GM18519 (cell line): ENCODE data around the gene PLD2.
"Not testable (repeated sequence)": the region's sequence is repeated elsewhere in the genome, so short reads cannot be mapped to it uniquely, and the experiment has no call there.

Source experiments
- ATAC-seq: cut with Tn5 transposase; IDR thresholded peaks from one replicate; pipeline ENCODE4 v1.9.1; 2021; ENCODE audit warnings: mild to moderate bottlenecking, moderate library complexity; ENCODE audit not compliant: unreplicated experiment, low FRiP score

PLD2 gene

DNA sequence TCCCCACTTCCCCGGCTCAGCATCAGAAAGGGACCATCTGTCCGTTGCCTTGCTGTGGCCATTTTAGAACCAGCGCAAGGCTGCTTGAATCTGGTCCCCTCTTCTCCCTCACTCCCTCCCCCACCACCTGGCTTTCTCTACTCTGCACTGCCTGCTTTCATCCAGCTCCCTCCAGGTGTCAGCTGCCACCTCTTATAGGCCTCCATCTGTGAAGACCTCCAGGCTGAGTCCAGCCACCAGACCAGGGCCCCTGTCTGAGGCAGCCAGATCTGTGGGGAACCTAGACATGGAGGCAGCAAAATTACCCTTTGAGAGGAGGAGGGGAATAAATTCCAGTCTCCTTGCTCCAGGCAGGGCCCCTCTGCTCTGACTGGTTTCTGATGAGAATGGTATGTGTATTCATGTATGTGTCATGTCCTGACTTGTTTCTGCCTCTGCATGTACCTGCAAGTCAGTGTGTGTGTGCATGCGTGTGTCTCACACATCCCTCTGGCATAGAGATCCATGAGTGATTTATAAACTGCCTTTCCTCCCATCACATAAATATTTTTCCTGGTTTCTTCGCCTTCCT lies 47.2 kb downstream of the PLD2 start:
- no peak for ATAC-seq

DNA sequence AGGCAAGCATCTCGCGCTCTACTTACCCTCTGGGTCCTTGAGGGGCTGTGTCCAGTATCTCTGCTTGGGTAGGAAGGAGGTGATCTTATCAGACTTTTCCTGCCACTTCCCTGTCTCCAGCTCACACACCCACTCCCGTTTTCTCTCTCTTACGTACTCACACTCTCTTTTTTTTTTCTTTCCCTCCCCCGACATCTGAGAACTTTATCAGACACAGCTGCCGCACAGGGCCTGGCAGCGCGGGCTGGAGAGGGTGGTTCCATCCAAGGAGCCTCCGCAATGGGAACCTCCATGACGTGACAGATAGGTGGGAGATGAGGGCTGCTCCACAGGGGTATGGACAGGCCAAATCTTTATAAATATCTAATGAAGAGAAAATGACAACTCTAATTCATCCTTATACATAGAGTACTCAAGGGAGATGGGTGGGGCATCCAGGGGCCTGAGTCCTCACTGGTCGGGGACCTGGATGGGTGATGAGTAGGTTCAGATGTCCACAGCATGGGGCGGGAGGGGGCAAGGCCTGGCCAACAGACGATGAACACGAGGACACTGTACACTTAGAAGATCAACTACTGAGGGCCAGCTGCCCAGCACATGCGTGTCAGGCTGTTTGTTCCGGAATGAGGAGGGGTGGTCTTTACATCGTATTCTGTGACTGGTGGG lies 49.5 kb downstream of the PLD2 start:
- no peak for ATAC-seq

DNA sequence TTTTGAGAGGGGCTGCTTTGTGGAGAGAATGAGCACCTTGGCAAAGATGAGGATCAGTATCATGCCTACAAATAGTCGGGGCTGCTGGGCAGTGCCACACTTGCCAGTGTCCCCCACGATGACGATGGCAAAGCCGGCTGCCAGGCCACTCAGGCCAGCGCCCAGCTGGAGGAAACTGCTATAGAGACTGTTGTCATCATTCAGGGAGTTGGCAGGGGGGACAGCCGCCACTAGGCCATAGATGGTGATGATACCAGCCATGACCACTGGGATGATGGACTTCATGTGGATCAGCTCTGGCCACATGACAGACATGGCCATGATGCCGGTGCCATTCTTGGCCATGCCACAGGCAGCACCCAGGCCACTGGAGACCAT lies 50.0 kb downstream of the PLD2 start:
- ATAC-seq = no peak

DNA sequence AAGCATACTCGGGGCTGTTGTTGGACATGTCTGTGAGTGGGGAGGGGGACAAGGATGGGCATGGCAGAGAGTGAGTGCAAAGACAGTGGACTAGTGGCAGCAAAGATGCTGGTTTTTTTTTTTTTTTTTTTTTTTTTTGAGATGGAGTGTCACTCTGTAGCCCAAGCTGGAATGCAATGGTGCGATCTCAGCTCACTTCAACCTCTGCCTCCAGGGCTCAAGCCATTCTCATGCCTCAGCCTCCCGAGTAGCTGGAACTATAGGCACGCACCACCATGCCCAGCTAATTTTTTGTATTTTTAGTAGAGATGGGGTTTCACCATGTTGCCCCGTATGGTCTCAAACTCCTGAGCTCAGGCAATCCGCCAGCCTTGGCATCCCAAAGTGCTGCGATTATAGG lies 50.4 kb downstream of the PLD2 start:
- ATAC-seq = not testable (repeated sequence)

DNA sequence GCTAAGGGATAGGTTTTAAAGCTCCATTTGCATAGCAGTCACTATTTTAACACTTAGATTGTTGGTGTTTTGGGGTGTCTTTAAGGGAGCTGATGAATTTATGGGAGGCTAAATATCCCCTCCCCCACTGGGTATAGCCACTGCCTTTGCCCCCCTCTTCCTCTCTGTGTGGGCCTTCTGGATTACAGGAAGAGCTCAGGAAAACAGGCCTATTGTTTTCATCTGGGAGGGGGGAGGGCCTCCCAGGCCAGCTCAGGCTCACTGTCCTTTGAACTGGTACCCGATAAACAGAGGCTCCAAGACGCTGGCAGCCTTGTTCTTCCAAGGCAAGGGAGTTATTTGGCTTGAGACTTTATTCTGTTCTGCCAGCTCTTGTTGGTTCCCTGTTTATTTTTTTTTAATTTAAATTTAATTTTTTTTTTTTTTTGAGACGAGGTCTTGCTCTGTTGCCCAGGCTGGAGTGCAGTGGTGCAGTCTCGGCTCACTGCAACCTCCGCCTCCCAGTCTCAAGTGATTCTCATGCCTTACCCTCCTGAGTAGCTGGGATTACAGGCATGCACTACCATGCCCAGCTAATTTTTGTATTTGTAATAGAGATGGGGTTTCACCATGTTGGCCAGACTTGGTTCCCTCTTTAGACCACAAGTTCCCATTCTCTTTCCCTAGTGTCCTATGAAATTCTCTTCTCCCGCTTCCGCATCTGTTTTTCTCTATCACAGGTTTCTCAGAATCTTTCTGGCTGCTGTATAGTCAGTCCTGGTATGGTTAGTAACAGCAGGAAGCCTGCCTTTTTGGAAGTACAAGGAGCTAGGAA lies 51.3 kb downstream of the PLD2 start:
- no peak for ATAC-seq

DNA sequence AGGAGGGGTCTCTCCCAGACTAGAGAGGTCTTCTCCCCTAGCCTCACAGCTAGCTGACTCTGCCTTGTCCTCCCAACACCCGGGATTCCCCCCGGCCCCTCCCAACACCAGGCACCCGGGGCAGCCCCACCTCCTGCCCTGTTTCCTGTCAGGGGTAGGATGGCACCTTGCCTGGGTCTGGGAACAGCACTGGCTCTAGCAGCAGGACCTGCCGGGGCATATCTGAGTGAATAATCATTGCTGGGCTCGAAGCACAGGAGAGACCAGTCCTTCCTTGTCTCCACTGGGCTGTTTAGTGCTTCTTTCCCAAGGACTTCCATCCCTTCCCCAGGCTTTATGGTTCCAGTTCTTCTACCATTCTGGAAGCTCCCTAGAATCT lies 51.9 kb downstream of the PLD2 start:
- ATAC-seq = no peak

DNA sequence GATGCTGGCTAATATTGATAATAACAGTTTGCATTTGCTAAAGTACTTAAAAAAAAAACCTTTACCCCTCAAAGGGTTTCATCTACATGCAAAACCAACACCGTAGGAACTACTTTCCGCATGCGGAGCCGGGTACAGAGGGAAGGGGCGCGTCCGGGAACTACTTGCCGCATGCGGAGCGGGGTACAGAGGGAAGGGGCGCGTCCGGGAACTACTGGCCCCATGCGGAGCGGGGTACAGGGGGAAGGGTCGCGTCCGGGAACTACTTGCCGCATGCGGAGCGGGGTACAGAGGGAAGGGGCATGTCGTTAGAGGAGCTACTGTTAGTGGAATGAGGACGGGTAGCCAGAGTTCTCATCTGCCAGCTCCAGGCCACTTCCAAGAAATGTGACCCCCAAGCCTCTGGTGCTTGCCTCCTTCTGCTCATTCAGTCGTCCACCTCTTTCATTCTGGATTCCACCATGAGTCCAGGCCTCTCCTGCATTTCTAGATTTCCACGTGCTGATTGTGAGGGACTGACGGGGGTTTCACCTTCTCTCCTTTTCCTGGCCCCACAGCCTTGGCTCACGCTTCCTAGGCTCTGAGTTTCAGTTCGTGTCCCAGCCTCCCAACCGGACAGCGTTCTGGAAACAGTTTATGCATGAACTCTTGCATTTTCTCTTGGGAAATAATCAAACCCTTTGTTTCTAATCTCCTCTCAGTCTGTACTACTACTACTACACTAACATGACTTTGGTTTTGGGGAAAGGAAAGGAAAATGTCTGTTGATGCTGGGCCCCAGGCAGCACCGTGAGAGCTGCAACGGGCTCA lies 53.1 kb downstream of the PLD2 start:
- ATAC-seq = no peak

DNA sequence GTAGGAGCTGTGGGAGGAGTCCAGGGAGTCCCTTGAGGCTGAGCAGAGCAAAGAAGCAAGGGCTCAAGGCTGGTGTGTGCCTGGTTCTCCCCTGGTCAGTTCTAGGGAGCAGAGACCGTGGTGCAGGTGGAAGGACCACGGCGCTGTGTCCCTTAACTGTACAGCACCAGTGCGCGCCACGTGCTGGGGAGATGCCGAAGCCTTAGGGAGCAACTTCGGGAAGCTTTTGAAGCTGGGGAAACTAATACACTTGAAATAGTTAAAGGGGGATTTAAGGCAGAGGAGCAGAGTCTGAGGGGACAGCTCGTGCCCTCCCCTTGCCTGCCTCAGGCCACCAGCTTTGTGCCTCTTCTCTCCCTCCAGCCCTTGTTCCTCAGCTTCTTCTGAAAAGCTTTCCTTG lies 53.7 kb downstream of the PLD2 start:
- no peak for ATAC-seq

DNA sequence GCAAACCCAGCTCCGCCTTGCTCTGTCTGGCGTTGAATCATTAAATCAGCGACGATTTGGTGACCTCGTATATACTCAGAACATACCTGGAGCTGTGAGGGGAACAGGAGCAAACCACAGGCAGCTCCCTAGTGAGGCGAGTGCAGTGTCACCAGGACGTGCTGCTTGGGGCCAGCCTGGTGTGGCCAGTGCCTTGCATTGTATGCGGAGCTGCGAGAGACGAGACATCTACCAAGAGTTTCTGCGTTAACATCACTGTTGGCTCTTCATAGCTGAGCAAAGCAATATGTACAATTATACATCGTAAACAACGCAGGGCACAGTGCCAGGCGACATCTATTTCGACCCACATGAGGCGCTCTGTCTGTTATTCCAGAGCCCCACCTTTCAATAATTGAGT lies 54.1 kb downstream of the PLD2 start:
- no peak for ATAC-seq

DNA sequence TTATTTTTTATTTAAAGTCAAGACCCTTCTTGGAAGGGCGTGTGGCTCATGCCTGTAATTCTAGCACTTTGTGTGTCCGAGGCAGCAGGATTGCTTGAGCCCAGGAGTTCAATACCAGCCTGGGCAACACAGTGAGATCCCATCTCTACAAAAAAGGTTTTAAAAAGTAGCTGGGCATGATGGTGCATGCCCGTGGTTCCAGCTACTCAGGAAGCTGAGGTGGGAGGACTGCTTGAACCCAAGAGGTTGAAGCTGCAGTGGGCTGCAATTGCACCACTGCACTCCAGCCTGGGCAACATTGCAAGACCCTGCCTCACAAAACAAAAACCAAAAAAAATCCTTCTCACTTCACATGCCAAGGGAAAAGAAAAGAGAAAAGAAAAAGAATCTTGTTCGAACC lies 55.8 kb downstream of the PLD2 start:
- ATAC-seq = no peak

DNA sequence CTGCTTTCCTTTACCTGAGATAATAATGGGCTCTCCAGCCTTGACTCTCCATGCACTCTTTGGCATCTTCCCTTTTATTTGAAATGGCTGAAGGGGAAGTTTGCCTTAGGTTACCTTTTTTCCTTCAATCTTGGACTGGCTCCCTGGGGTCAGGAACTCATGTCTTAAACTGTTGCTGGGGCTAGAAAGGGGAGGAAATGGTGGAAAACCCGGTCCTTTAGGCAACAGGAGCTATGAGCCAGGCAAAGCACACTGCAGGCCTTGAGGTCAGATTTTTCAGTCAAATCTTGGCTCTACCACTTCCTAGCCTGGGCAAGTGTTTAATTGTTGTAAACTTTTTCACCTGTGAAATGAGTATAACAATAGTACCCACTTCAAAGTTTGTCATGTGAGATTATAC lies 56.4 kb downstream of the PLD2 start:
- no peak for ATAC-seq

DNA sequence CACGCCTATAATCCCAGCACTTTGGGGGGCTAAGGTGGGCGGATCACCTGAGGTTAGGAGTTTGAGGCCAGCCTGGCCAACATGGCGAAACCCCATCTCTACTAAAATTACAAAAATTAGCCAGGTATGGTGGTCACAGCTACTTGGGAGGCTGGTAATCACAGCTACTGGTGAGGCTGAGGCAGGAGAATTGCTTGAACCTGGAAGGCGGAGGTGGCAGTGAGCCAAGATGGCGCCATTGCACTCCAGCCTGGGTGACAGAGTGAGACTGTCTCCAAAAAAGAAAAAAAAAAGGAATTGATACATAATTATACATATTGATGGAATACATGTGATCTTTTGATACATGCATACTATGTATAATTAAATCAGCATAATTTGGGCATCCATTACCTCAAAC lies 60.6 kb downstream of the PLD2 start:
- ATAC-seq = not testable (repeated sequence)

DNA sequence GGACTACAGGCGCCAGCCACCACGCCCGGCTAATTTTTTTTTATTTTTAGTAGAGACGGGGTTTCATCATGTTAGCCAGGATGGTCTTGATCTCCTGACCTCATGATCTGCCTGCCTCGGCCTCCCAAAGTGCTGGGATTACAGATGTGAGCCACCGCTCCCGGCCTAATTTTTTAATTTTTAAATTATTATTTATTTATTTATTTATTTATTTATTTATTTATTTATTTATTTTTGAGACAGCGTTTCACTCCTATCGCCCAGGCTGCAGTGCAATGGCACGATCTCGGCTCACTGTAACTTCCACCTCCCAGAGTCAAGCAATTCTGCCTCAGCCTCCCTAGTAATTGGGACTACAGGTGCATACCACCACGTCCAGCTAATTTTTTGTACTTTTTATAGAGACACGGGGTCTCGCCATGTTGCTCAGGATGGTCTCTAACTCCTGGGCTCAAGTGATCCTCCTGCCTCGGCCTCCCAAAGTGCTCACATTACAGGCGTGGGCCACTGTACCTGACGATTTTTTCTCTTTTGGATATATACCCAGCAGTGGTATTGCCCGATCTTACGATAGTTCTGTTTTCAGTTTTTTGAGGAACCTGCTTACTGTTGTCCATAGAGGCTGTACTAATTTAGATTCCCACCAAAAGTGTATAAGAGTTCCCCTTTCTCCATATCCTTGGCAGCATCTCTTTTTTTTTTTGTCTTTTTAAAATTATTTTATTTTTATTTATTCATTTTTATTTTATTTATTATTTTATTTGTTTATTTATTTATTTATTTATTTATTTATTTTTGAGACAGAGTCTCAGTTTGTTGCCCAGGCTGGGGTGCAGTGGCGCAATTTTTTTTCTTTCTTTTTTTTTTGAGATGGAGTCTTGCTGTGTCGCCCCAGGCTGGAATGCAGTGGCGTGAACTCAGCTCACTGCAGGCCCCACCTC lies 62.4 kb downstream of the PLD2 start:
- not testable (repeated sequence) for ATAC-seq

DNA sequence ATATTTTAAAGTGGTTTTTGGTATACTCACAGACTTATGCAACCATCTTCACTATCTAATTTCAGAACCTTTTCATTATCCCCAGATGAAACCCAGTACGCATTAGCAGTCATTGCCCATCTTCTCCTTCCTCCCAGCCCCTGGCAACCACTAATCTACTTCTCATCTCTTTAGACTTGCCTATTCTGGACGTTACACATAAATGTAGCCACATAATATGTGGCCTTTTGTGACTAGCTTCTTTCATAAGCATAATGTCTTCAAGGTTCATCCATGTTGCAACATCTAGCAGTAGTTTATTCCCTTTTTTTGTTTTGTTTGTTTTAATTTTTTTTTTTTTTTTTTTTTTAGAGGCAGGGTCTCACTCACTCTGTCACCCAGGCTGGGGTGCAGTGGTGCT lies 63.9 kb downstream of the PLD2 start:
- no peak for ATAC-seq

DNA sequence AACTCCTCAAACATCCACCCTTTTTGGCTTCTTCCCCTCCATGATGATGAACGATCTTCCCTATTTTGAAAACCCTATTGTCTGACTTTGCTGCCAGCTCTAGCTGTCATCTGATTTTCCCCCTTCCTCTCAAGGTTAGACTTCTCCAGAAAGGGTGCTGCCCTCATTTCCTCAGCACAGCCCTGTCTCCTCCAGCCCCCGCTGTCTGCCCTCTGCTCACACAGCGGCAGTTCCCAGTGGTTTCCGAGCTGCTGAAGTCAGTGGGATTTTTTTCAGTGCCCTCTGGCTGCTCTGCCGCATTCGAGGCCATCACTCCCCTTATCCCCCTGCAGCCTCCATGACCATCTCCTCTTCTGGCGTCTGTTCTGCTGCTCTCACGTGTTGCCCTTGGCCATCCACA lies 65.8 kb downstream of the PLD2 start:
- no peak for ATAC-seq
